Testis (tissue), 3 donors: Measurements from ENCODE around the gene ABLIM3. TPM values are rescaled to one million over a fixed set of nuclear protein-coding genes. Genes with fewer than 3 reads are reported as not detected.

Experiments
- DNase-seq: peaks from one replicate; pipeline ENCODE4 v3.0.0-alpha.2; 2019
- H3K27ac ChIP-seq, 2 donors: fragments of 200-600 bp; sonication (generic); one replicate each; pipeline ENCODE4 v1.5.1; 2019
- H3K27me3 ChIP-seq: fragments of 200-600 bp; sonication (generic); one replicate; pipeline ENCODE4 v1.5.1; 2019
- H3K36me3 ChIP-seq: fragments of 200-600 bp; sonication (generic); one replicate; pipeline ENCODE4 v1.5.1; 2017; ENCODE audit warnings: low read depth; ENCODE audit errors: missing control alignments
- H3K4me1 ChIP-seq: fragments of 200-600 bp; sonication (generic); one replicate; pipeline ENCODE4 v1.5.1; 2019
- H3K4me3 ChIP-seq, 2 donors: fragments of 200-600 bp; sonication (generic); one replicate each; pipeline ENCODE4 v1.5.1; 2017 to 2019
- H3K9me3 ChIP-seq: fragments of 200-600 bp; sonication (generic); one replicate; pipeline ENCODE4 v1.5.1; 2017
- CTCF ChIP-seq, 3 experiments: fragments of 450-650 bp in 2 of 3; fragments of 200-600 bp in 1 of 3; sonication (generic) in 1 of 3; IDR thresholded peaks; one replicate each; pipeline ENCODE4 v1.5.1; 2016 to 2019; ENCODE audit warnings: antibody characterized with exemption in 3 of 3, mild to moderate bottlenecking in 2 of 3, moderate library complexity in 1 of 3
- POLR2A ChIP-seq: fragments of 450-650 bp; IDR thresholded peaks from one replicate; pipeline ENCODE4 v1.6.1; 2017; ENCODE audit warnings: antibody characterized with exemption, mild to moderate bottlenecking, moderate library complexity
- WGBS, 2 donors: methylation state at CpG; one replicate each; pipeline ENCODE4 v1.1.5; 2018; 5-methylcytosine and 5-hydroxymethylcytosine counted together
- intact Hi-C: fragments of 100-400 bp; cut with DNase I; formaldehyde crosslinking; loops from one replicate; pipeline ENCODE4 v1.15.1; 2023; ENCODE audit warnings: low total_unique reads
- polyA plus RNA-seq: library from polyadenylated mRNA; stranded (reverse); fragments of 350-450 nt; fragmentation: Illumina TruSeq; extraction: RNeasy Lipid Tissue Mini Kit (QIAGEN cat#74804); gene quantifications from one replicate; pipeline ENCODE4 v1.2.3, GENCODE V29; 2014; ENCODE audit warnings: low read depth, low replicate concordance; ENCODE audit not compliant: insufficient read depth
- total RNA-seq, 2 donors: library from RNA; depleted of rRNA; stranded (reverse); fragments of >200 nt; gene quantifications; one replicate each; pipeline ENCODE4 v1.2.3, GENCODE V29; 2016

The ABLIM3 gene
- total and polyA plus RNA-seq, 3 donors from 2014 or later: 5.6 to 8.9 (median 7.6) TPM

- peaks cover 5% of the 10 kb centered on the region for H3K4me1 ChIP-seq
- H3K27ac ChIP-seq: no peak overlapping the region
- no peak for DNase-seq
- H3K36me3 ChIP-seq: no peaks in the 10 kb centered on the region
- no peaks in the 10 kb centered on the region for H3K9me3 ChIP-seq
- no peak overlapping the region for H3K4me3 ChIP-seq
- H3K27me3 ChIP-seq: no peaks in the 10 kb centered on the region
- TF ChIP-seq POLR2A (no peak), CTCF (IDR thresholded peaks at IDR 0.05) (no peak)
- WGBS, 2 donors: 65 to 78% methylated on average over 2 of the region's 2 CpGs
- intact Hi-C loops: no loop called here
Observed at GRCh38 chr5:149220750-149221149, 79.5 kb downstream of the ABLIM3 start.

GRCh38 chr5:149221326-149221725, 80.0 kb downstream of the ABLIM3 start:
- no peaks in the 10 kb centered on the region for H3K9me3 ChIP-seq
- H3K36me3 ChIP-seq: no peaks in the 10 kb centered on the region
- no peak for TF ChIP-seq POLR2A
- no peak for TF ChIP-seq CTCF (IDR thresholded peaks at IDR 0.05)
- no peak overlapping the region for H3K27ac ChIP-seq
- 17 to 36% methylated on average over 1 of the region's 1 CpG for WGBS, 2 donors
- H3K4me3 ChIP-seq: no peak overlapping the region
- intact Hi-C loops: no loop called here
- no peak for DNase-seq
- H3K4me1 ChIP-seq: peaks cover 5% of the 10 kb centered on the region
- no peaks in the 10 kb centered on the region for H3K27me3 ChIP-seq

- H3K27me3 ChIP-seq: no peaks in the 10 kb centered on the region
- TF ChIP-seq CTCF (IDR thresholded peaks at IDR 0.05) (no peak), POLR2A (no peak)
- intact Hi-C loops: no loop called here
- no peaks in the 10 kb centered on the region for H3K9me3 ChIP-seq
- H3K4me1 ChIP-seq: peaks cover 5% of the 10 kb centered on the region
- WGBS, 2 donors: 80 to 87% methylated on average over 4 of the region's 4 CpGs
- no peaks in the 10 kb centered on the region for H3K36me3 ChIP-seq
- no peak for DNase-seq
- no peak overlapping the region for H3K4me3 ChIP-seq
- H3K27ac ChIP-seq: no peak overlapping the region
Observed at GRCh38 chr5:149221731-149222342, 80.5 kb downstream of the ABLIM3 start.

- no peaks in the 10 kb centered on the region for H3K9me3 ChIP-seq
- no peak overlapping the region for H3K4me3 ChIP-seq
- H3K4me1 ChIP-seq: peaks cover 5% of the 10 kb centered on the region
- H3K27me3 ChIP-seq: no peaks in the 10 kb centered on the region
- intact Hi-C loops: no loop called here
- 86 to 90% methylated on average over 11 of the region's 11 CpGs for WGBS, 2 donors
- H3K36me3 ChIP-seq: no peaks in the 10 kb centered on the region
- no peak overlapping the region for H3K27ac ChIP-seq
- no peak for TF ChIP-seq POLR2A
- peak; percentile 20 for DNase-seq
Observed at GRCh38 chr5:149223081-149223848, 82.0 kb downstream of the ABLIM3 start.

- no peaks in the 10 kb centered on the region for H3K9me3 ChIP-seq
- no peaks in the 10 kb centered on the region for H3K27me3 ChIP-seq
- H3K27ac ChIP-seq: no peak overlapping the region
- intact Hi-C loops: no loop called here
- no peaks in the 10 kb centered on the region for H3K36me3 ChIP-seq
- TF ChIP-seq POLR2A (no peak), CTCF (IDR thresholded peaks at IDR 0.05) (no peak)
- H3K4me3 ChIP-seq: no peak overlapping the region
- DNase-seq: no peak
- peaks cover 5% of the 10 kb centered on the region for H3K4me1 ChIP-seq
- WGBS, 2 donors: 89 to 92% methylated on average over 5 of the region's 5 CpGs
Observed at GRCh38 chr5:149224282-149224681, 83.0 kb downstream of the ABLIM3 start.
